ENCODE results near the gene HK2. TPM values are rescaled to one million over a fixed set of nuclear protein-coding genes. Genes with fewer than 3 reads are reported as not detected.
"Not testable (repeated sequence)": the region's sequence is repeated elsewhere in the genome, so short reads cannot be mapped to it uniquely, and the experiment has no call there.

HK2 gene
- total RNA-seq, 1 donor from 2014 or later, result 20.7 TPM

DNA sequence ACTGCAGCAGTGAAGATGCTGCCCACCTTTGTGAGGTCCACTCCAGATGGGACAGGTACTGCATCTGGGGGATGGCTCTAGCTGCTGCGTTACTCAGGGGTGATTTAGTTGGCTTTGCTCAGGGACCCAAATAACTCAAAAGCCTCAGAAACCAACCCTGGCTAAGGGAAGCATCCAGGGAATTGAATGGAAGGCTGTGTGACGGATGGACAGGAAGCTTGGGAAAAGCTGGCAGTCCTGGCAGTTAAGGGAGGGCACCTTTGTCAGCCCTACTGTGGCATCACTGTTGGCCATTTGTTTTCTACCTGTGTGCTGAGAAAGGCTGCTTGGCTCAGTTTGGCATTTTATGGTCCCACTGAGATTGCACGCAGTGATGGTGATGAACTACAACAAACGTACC lies 20.5 kb downstream of the HK2 start:
- TF ChIP-seq, protein P1, sequence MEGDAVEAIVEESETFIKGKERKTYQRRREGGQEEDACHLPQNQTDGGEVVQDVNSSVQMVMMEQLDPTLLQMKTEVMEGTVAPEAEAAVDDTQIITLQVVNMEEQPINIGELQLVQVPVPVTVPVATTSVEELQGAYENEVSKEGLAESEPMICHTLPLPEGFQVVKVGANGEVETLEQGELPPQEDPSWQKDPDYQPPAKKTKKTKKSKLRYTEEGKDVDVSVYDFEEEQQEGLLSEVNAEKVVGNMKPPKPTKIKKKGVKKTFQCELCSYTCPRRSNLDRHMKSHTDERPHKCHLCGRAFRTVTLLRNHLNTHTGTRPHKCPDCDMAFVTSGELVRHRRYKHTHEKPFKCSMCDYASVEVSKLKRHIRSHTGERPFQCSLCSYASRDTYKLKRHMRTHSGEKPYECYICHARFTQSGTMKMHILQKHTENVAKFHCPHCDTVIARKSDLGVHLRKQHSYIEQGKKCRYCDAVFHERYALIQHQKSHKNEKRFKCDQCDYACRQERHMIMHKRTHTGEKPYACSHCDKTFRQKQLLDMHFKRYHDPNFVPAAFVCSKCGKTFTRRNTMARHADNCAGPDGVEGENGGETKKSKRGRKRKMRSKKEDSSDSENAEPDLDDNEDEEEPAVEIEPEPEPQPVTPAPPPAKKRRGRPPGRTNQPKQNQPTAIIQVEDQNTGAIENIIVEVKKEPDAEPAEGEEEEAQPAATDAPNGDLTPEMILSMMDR (IDR thresholded peaks at IDR 0.05; ENCODE audit: insufficient read depth, low read length, poor library complexity, severe bottlenecking), result no peak
- Histone ChIP-seq H3K27me3 (ENCODE audit: control insufficient read depth, insufficient read depth, low read length) (no peaks in the 10 kb centered on the region), H3K36me3 (ENCODE audit: control insufficient read depth, insufficient read depth, low read length) (no peaks in the 10 kb centered on the region), H3K4me3 (ENCODE audit: low read depth, low read length) (no peak overlapping the region)
- no peak for DNase-seq (ENCODE audit: low read depth)

- H3K36me3 ChIP-seq (ENCODE audit: control insufficient read depth, insufficient read depth, low read length), result not testable (repeated sequence)
Observed at GRCh38 chr2:74855114-74855707, 21.3 kb downstream of the HK2 start.

DNA sequence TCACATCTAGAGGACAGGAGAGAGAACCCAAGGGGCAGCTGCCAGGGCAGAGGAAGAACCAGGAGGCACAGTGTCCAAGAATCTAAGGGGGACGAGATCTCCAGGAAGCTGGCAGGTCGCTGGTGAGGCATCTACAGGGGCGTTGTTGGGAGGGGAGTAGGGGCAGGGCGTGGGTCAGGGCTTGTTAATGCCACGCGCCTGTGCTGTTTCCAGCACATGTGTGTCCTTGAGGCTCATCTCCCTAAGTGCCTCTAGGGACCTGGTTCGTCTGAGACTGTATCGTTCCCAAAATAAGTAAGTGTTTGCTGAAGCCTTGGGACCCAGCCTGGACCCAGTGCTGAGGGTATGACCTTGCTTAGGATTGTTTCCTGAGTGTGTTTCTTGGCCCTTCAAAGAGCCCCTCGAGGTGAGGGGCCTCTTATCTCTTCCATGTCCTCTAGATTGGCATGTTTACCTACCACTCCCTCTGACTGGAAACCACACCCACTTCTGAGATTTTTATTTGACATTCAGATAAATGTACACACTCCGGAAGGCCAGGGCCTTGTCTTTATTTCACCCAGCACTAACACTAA lies 22.2 kb downstream of the HK2 start:
- no peak for DNase-seq (ENCODE audit: low read depth)
- Histone ChIP-seq H3K4me3 (ENCODE audit: low read depth, low read length) (no peak overlapping the region), H3K27me3 (ENCODE audit: control insufficient read depth, insufficient read depth, low read length) (no peaks in the 10 kb centered on the region), H3K36me3 (ENCODE audit: control insufficient read depth, insufficient read depth, low read length) (no peaks in the 10 kb centered on the region)
- TF ChIP-seq, protein P1 (IDR thresholded peaks at IDR 0.05; ENCODE audit: insufficient read depth, low read length, poor library complexity, severe bottlenecking), result no peak

More at GRCh38 chr2:74855114-74855707, 21.3 kb downstream of the HK2 start:
- H3K4me3 ChIP-seq (ENCODE audit: low read depth, low read length); H3K27me3 ChIP-seq (ENCODE audit: control insufficient read depth, insufficient read depth, low read length); DNase-seq (ENCODE audit: low read depth): not testable (repeated sequence)

DNA sequence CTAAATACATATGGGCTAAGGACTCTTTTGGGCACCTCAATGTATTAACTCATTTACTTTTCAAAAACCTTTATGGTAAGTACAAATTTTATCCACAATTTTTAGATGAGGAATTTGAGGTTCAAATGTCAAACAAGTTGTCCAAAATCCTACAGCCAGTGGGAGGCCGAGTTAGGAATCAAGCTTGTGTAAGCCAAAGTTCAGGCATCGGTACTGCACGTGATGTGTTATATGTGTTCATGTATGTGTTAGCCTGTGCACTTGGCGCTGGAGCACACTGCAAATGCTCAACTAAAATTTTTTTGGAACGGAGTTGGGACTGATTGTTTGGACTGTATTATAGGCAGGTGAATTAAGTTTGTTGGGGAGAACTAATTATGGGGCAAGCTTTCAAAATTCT lies 22.7 kb downstream of the HK2 start:
- TF ChIP-seq, protein P1 (IDR thresholded peaks at IDR 0.05; ENCODE audit: insufficient read depth, low read length, poor library complexity, severe bottlenecking), result no peak
- Histone ChIP-seq H3K4me3 (ENCODE audit: low read depth, low read length) (no peak overlapping the region), H3K36me3 (ENCODE audit: control insufficient read depth, insufficient read depth, low read length) (no peaks in the 10 kb centered on the region), H3K27me3 (ENCODE audit: control insufficient read depth, insufficient read depth, low read length) (no peaks in the 10 kb centered on the region)
- DNase-seq (ENCODE audit: low read depth), result no peak

DNA sequence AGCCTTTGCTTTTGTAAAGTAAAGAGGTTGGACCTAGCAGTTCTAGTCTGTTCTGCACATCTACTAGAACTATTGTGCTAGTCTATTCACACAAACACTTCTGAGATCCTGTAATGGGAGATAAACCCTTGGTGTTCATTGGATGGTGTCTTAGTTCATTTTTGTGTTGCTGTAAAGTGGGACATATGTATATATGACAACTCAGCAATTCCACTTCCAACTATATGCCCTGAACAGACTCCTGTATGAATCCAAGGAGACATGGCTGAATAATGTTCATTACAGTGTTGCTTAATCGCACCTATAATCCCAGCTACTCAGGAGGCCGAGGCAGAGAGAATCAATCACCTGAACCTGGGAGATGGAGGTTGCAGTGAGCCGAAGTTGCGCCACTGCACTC lies 23.3 kb downstream of the HK2 start:
- H3K36me3 ChIP-seq (ENCODE audit: control insufficient read depth, insufficient read depth, low read length), result no peaks in the 10 kb centered on the region
- no peak for DNase-seq (ENCODE audit: low read depth)
- TF ChIP-seq, protein P1 (IDR thresholded peaks at IDR 0.05; ENCODE audit: insufficient read depth, low read length, poor library complexity, severe bottlenecking), result no peak
- H3K4me3 ChIP-seq (ENCODE audit: low read depth, low read length), result no peak overlapping the region
- H3K27me3 ChIP-seq (ENCODE audit: control insufficient read depth, insufficient read depth, low read length), result no peaks in the 10 kb centered on the region

DNA sequence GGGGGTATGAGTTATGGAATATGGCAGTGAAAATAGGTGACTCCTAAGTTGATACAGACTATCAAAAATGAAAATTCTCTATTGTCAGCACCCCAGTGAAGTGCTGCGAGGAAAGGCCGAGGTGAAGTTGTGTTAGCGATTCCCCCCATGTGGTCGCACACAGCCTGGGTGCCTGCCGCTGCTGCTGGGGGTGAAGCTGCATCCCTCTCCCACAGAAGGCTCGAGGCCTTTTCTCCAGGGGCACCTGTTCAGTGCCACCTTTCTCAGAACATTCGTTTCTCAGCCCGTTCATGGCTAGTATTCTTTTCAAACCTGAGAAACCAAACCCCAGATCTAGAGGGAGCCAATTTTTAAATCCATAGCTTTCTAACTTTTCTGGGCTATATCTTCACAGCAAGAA lies 23.8 kb downstream of the HK2 start:
- TF ChIP-seq, protein P1 (IDR thresholded peaks at IDR 0.05; ENCODE audit: insufficient read depth, low read length, poor library complexity, severe bottlenecking), result no peak
- no peak for DNase-seq (ENCODE audit: low read depth)
- Histone ChIP-seq H3K4me3 (ENCODE audit: low read depth, low read length) (no peak overlapping the region), H3K36me3 (ENCODE audit: control insufficient read depth, insufficient read depth, low read length) (no peaks in the 10 kb centered on the region), H3K27me3 (ENCODE audit: control insufficient read depth, insufficient read depth, low read length) (no peaks in the 10 kb centered on the region)

All from kidney epithelial cell (primary cell).